HG02840 (cell line): ENCODE data around the gene ARPC5L.
A peak's percentile ranks its signal among the peaks of the same experiment; 100 is the strongest.

Source experiments
- ATAC-seq: cut with Tn5 transposase; IDR thresholded peaks from one replicate; pipeline ENCODE4 v1.9.1; 2021; ENCODE audit warnings: mild to moderate bottlenecking, moderate library complexity, moderate number of reproducible peaks; ENCODE audit not compliant: unreplicated experiment, low FRiP score

Gene ARPC5L

DNA sequence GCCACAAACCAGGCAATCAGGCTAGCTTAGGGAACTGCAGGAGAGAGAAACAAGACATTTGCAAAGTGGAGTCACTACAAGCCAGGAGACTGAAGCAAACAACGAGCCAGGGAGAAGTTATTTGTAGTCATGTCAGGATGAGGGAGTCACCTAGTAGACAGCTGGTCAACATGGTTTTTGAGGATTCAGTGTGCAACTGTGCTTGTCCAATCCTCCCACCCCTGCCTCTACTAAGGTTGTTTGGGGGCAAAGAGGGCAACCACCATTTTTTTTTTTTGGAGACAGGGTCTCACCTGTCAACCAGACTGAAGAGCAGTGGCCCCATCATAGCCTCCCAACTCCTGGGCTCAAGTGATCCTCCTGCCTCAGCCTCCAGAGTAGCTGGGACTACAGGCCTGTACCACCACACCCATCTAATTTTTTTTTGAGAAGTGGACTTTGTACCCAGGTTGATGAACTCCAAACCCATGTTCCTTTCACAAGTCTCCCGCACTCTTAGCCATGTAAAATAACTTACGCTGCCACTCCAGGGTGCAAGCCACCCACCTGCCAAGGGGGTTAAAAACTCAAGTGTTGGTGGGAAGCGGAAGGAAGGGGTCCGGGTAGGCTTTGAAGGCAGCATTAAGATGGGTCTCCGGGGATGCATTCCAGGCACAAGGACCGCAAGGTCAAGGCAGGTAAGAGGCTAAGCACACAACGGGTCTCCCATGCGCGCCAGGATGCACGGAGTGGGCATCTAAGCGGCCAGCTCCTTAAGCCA is 1.2 kb upstream of the ARPC5L start:
- no peak for ATAC-seq

DNA sequence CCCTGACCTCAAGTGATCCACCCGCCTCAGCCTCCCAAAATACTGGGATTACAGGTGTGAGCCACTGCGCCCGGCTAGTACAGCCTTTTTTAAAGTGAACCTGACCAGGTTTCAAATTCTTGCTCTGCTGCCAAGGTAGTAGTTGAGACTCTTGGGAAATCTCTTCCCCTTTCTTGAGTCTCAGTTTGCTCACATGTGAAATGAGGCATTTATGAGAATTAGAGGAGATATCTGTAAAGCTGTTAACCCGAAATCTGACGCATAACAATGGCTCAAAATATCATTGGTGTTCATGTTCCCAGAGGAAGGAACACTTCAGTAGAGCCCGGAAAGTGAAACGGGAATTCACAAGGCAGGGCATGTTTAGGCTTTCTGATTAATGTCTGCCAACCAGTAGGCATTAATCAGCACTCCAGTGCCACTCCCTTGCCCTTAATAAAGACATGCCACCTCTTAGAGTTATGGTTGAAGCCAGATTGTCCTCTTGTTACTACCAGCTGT is 1.5 kb downstream of the ARPC5L start:
- no peak for ATAC-seq

DNA sequence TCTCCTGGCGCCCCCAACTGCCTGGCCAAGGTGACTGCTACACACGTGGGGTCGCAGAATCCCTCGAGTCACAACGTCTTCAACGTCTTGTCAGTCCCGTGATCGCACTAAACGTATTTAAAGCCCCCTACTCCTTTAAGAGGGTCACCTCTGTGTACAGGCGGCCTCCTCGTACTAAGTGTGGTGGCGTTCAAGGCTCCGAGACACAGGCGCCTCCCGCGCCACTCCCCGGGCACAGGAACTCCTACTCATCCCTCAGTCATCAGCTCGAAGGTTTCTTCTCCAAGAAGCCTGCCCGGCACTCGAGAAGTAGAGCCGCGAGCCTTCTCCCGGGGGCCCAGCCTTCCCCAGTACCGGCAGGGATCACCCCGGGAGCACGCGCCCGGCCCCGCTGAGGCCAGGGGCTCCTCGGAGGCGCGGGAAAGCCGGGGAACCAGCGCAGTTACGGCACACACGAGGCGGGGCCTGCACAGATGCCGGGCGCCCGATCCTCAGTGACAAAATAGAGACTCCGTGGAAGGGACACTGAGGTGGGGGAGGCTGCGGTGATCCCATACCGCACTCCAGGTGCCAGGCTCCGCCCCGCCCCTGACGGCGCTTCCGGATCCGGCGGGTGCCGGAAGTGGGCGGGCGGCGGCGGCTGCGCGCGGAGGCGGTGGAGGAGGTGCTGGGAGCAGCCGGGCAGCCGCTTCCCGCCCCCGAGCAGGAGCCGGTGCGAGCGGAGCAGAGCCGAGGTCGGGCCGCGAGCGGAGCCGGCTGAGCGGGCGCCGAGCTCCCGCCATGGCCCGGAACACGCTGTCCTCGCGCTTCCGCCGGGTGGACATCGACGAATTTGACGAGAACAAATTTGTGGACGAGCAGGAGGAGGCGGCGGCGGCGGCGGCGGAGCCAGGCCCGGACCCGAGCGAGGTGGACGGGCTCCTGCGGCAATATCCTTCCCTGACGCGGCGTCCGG is 6.9 kb downstream of the ARPC5L start:
- peak; percentile 59 for ATAC-seq

DNA sequence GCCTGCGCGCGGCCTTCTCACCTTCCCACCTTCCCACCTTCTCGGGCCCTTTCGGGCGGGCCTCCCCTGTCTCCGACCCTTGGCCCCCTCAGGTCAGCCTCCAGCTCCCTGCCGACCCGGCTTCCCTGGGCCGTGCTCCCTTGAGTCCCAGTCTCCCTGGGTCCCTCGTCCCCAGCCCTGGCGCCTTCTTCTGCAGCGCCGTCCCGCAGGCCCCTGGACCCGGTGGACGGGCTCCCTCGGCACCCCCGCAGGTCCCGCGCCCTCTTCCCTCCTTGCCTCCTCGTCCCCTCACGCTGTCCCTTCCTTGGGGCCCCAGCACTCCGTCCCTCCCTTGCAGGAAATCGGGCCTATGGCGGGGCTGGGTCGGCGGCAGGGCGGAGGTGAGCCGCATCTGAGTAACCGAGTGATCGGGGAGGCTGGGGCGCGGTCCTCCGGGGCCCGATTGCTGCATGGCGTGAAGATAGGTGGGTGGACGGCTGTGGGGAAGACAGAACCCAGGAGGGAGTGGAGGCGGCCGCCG is 7.6 kb downstream of the ARPC5L start:
- ATAC-seq, result peak; percentile 12

DNA sequence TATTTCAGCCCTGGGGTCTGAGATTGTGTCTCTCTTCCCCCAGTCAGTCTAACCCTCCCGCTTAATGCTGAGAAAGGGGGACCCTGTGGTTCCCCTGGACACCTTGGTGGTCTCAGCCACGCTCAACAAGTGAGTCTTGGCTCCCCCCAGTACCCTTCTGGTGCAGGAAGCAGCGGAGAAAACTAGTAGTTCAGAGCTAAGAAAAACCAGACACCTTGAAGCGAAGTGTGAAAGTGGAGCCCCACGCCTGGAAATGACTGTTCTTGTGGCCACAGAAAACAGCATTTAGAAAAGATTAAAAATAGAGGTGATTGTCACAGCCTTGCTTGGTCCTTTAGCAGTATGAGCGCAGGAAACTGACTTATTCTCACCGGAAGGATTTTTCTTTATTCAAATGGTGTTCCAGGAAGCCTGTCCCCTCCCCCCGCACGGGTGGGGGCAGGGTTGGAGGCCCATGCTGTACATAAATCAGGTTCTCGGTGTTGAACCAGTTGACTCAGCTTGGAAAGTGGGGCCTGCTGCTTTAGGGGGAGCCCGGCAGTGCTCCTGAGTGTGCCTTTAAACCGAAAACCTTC is 8.1 kb downstream of the ARPC5L start:
- peak; percentile 41 for ATAC-seq

DNA sequence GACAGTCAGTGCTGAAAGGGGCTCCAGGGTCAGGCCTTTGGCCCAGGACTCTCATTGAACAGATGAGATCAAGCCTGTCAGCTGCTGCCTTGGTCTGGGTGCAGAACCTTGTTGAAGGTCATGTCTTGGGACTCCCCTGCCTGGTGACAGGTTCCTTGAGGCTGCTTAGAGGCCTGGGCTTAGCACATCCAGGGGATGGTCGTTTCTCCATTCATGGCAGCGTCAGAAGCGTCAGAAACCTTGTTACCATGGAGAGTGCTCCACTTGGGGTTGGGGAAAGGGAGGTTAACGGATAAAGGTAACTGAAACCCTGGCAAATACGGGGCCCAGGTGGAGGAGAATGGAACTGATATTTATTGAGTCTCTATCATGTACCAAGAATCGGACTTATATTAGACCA is 8.8 kb downstream of the ARPC5L start:
- no peak for ATAC-seq

DNA sequence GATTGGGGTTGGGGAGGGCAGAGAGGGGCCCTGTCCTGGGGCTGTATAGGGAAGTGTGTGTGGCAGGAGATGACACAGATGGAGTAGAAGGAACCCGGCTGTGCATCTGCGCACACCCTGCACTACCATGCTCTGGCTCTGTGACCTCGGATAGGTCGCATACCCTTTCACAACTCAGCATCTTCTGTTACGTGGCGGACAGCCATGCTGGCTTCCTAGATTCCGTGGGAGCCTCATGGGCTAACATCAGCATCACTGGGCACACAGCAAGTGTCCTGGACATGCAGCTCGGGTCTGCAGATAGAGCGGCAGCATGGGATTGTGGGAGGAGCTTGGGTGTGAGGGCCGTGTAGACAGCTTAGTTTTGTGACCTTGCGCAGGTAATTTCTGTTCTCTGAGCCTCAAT is 9.2 kb downstream of the ARPC5L start:
- ATAC-seq, result no peak

DNA sequence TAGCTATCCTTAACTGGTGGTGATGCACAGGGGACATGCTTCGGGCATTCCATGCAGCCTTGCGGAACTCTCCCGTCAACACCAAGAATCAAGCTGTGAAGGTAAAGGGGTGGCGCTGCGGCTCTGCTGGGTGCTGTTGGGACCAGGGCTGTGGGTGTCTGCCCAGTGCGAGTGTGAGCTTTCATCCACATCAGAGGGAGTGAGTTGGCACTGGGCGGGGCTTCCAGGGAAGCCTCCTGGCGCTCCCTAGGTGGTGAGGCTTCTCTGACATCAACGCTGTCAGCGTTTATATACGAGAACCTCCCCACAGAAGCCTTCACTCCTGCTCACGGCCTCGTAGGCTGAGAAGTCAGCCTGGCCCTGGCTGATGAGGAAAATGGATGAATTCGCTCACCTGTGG is 11.7 kb downstream of the ARPC5L start:
- ATAC-seq, result no peak

DNA sequence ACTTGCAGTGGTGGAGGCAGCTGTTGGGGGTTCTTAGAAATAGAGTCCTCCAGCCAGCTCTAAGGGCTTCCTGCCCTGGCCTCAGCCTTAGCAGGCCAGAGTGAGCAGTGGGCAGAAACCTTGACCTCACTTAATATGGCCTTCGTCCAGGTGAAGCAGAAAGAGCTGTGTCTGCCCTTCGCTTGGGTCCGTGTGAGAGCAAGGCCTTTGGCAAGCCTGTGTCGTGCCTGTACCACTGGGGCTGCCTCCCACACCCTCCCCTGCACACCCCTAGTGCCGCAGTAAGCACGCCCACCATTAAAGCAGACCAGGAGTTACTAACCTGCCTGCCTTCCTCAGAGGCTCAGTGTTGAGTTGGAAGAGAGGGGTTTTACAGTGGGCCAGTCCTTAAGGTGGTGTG is 13.6 kb downstream of the ARPC5L start:
- ATAC-seq, result no peak

DNA sequence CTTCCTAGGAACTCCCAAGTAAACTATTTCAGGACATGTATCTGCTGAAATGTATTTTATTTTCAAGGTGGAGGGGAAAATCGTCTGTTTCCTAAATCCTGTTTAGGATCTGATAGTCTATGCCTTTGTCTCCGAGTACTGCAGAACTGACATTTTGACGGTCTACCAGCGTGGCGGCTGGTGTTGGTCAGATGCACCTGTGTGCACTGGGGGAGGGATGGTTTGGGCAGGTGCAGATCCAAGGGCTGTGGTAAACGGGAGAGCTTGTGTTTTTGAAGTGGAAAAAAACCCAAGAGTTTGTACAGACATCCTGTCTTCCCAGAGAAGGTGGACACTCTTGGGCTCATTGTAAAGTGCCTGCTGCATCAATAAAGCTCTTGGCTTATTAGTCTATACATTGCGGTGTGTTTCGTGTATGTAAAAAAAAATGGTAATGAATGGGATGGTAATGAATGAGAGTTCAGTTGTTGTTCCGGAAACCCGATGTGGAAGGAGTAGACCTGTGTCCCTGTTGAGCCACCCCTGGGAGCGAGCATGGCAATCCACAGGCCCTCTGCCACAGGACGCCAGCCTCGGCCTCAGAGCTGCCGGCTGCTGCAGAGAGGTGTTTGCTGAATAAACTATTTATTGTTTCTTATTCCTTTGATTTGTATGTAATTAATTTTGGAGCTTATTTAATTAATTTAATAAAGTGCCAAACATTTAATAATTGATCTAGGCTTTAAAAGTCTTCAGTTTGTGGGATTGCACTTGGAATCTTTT is 15.3 kb downstream of the ARPC5L start:
- no peak for ATAC-seq

DNA sequence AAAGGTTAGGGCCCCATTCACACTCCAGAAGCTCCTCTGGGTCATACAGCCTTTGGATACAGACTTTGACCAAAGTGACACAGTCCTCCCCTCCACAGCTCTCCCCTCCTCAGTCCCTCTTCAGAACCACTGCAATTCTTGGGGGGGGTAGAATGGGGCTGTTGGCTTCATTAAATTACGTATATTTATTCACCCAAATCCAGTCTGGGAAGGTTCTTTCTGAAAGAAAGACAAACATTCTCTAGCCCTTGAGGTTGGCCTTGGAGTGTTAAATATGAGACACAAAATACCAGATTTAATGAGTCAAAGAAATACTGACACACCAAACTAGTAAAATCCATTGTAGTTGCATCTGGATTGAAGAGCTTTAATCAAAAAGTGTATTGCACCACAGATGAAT is 16.1 kb downstream of the ARPC5L start:
- no peak for ATAC-seq

DNA sequence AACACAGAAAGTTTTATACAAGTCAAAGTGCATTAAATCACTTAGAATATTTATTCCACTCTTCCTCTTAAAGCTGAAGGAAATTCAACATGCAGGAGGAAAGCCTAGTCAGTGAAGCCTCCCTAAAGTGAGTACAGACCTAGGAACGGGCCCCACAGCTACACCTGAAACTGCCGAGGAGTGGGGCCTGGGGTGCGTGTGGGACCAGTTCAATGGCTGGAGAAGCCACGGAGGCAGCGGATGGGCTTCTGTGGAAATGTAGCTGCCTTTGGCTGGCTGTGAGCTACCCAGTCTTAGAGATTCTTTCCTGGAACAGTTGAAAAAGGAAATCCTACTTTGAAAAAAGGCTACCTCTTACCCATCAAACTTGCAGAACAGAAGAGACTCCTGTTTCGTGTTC is 16.6 kb downstream of the ARPC5L start:
- ATAC-seq, result no peak

DNA sequence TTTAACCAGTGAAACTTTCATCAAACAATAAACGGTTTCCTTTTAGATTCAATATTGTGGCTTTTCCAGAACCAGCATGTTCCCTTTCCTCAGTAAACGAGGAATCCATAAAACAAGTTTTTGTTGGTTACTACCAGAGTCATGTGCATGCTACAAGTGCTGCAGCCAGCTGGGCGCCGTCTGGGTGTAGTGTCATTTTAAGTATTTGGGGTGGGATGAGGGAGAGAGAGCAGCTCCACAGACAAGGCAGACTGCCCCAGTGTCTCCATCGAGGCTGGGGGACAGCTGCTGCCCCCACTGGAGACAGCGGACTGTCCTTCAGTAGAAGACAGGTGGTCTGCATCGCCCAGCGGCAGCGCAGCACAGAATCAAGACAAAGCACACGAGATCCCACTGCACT is 17.3 kb downstream of the ARPC5L start:
- no peak for ATAC-seq

DNA sequence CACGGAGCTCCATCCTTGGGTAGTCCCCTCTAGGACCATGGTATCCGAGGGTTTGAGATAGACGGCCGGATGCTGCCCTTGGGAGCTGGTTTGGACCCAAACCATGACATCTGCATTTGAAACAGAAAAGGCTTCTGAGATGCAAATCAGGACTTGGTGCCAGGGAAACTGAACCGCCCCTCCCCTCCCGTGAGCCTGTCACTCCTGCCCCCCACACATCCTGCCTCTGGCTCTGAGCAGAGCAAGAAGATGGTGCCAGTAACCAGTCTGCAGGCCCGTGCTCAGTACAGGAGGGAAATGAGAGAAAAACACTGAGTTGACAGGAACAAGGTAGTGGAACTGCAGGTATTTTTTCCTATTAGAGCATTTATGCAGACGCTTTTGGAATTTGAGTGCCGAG is 18.6 kb downstream of the ARPC5L start:
- ATAC-seq, result no peak

DNA sequence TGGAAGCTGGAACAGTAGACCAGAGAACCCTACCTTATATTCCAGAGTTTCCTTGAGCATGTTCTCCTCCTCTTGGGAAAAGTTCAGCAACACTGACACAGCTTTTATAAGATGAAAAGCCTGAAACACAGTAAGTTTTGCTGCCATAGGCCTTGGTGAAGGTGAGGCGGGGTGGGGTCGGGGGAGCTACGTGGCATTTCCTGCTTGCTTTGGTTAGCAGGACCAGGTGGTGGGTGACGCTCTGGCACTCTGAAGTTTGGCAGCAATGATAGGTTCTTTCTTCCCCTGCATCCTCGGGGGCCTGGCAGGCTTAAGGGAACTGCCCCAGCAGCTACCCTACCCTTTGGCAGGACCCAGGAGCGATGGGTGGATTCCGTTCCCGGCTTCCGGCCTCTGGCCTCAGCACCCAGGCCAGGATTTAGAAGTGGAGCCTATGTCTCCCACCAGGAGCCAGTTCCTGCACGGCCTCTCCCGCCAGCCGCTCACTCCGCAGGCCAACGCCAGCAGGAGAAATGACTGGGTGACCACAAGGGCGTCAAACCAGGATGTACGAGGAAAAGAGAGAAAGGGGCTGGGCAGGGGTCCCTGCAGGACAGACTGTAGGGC is 19.3 kb downstream of the ARPC5L start:
- ATAC-seq, result no peak

DNA sequence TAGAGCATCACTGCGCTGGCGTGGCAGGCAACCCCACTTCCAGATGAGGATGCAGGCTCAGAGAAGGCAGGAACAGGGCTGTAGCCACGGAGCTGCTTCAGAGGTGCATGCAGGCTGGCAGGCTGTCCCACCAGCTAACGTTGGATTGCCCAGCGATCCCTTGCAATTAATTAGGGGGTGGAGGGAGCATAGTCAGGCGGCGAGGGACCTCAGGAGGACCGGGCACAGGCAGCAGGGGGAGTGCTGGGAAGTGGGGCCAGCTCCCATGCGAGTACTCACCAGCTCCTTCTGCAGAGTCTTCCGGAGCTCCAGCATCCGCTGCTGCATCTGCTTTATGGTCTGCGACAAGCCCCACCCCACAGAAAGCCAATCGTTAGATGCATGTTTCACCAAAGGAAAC is 20.3 kb downstream of the ARPC5L start:
- ATAC-seq, result no peak

DNA sequence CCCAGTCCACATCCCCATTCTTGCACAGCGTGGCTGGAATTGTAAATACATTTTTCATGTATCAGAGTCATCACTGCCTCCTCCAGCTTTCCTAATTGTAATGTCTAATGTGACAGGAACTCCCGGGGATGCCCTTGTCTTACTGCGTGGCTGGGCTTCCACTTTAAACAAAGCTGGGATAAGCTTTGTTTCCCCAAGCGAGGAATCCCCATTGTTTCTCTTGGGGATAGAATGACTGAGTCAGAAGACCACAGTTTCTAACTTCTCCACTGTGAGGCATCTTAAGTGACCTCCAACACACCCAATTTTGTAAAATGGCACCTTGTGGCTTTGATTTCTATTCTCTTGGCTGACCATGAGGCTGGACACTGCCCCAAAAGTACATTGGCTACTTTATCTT is 22.4 kb downstream of the ARPC5L start:
- no peak for ATAC-seq

DNA sequence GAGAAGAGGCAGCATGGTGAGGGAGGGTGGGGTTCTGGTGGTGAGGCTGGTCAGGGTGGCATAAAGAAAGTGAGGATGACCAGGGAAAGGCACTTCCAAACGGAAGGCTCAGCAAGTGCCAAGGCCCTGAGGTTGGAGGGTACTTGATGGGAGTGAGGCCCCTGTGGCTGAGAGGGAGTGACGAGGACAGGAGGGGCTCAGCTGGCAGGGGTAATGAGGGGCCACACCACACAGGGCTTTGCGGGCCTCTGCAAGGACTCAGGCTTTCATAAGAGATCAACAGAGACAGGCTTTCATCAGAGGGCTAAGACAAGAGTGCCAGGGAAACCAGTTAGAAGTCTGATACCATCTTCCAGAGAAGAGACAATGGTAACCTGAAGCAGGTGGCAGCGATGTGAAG is 23.6 kb downstream of the ARPC5L start:
- no peak for ATAC-seq

DNA sequence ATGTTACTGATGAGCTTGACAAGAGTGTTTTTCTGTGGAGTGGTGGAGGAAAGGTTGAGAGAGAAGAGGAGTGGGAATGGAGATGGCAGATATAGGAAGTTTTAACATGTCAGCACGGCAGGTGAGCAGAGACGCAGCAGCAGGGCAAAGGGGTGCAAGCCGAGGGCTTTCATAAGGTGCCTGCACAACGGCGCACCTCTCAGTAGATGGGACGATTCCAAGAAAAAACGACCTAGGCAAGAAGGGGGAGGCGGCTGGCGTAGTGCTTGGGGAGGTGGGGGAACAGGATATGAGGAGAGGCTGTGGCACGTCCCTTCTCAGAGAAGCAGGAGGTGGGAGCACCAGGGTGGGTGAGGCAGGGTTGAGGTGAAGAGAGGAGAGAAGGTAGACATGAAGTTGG is 24.5 kb downstream of the ARPC5L start:
- ATAC-seq, result no peak
